MG63 (cell line): ENCODE measurements around the gene AFTPH. TPM values are rescaled to one million over a fixed set of nuclear protein-coding genes. Genes with fewer than 3 reads are reported as not detected.

Experiments used
- DNase-seq: peaks from one replicate; pipeline ENCODE4 v3.0.0-alpha.2; 2020
- H3K27me3 ChIP-seq: fragments of 250-450 bp; sonication (Bioruptor Pico); 2 replicates; pipeline ENCODE4 v1.5.1; 2020; ENCODE audit warnings: mild to moderate bottlenecking, moderate library complexity
- H3K36me3 ChIP-seq: fragments of 250-450 bp; sonication (Bioruptor Pico); 2 replicates; pipeline ENCODE4 v1.5.1; 2020; ENCODE audit warnings: mild to moderate bottlenecking, moderate library complexity
- H3K4me3 ChIP-seq: fragments of 250-450 bp; sonication (Bioruptor Pico); 2 replicates; pipeline ENCODE4 v1.5.1; 2020; ENCODE audit warnings: mild to moderate bottlenecking, moderate library complexity
- H3K9me3 ChIP-seq: fragments of 250-450 bp; sonication (Bioruptor Pico); 2 replicates; pipeline ENCODE4 v1.5.1; 2020; ENCODE audit warnings: mild to moderate bottlenecking, moderate library complexity
- total RNA-seq: library from RNA; depleted of rRNA; stranded (reverse); fragments of >200 nt; shearing (Covaris generic); gene quantifications from 2 replicates; pipeline ENCODE4 v1.2.3, GENCODE V29; 2014; ENCODE audit warnings: low replicate concordance

Gene AFTPH
- total RNA-seq, 1 experiment from 2014 or later = 16.0 TPM

GRCh38 chr2:64626963-64627760 is 103.0 kb downstream of the AFTPH start:
- Histone ChIP-seq H3K4me3 (no peak overlapping the region), H3K27me3 (no peaks in the 10 kb centered on the region), H3K9me3 (no peaks in the 10 kb centered on the region), H3K36me3 (peaks cover 21% of the 10 kb centered on the region)
- DNase-seq = no peak

DNA sequence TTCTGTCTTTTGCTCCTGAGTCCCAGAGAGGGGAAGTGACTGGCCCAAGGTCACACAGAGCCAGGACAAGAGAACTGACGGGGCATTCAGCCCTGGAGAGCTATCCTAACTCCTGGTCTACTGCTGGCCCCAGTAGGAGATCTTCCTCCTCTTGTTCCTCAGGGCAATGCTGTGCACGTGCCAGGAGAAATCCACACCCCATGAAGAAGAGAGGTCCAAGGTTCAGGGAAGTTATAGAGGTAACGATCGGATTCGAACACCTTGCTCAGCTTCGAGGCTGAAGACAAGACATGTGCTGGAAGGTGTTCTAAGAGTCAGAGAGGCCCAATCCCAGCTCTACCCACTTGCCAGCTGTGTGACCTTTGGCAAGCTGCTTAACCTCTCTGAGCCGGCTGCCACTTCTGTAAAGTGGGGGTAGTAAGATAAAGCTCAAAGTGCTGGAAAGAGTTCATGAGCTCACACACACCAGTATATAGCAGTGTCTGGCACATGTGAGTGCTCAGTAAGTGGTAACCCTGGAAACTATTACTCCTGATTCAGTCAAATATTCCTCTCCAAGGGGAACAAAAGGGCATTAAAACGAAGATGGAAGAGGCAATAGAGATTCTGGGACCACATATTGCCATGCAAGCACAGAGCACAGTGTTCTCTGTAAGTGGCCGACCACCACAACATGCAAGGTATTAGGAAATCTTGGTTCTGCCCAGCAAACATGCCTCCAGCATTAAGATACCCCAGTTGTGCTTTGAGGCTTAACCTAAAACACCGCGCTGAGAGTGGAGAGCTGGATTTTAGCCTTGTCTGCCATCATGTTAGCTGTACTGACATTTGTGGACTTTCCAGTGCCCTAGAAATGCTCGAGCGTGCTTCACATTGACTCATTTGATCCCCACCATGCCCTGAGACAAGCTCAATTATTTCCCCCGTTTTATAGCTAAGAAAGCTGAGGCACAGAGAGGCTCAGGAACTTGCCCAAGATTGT is 104.0 kb downstream of the AFTPH start:
- H3K27me3 ChIP-seq = no peaks in the 10 kb centered on the region
- no peak overlapping the region for H3K4me3 ChIP-seq
- no peaks in the 10 kb centered on the region for H3K9me3 ChIP-seq

GRCh38 chr2:64629329-64629781 is 105.2 kb downstream of the AFTPH start:
- DNase-seq = no peak
- H3K36me3 ChIP-seq = peaks cover 41% of the 10 kb centered on the region

More for the DNA sequence above, 104.0 kb downstream of the AFTPH start:
- no peak for DNase-seq
- peaks cover 31% of the 10 kb centered on the region for H3K36me3 ChIP-seq

GRCh38 chr2:64629875-64630274 is 105.7 kb downstream of the AFTPH start:
- no peak overlapping the region for H3K4me3 ChIP-seq
- no peak for DNase-seq
- no peaks in the 10 kb centered on the region for H3K27me3 ChIP-seq
- no peaks in the 10 kb centered on the region for H3K9me3 ChIP-seq
- H3K36me3 ChIP-seq = peaks cover 46% of the 10 kb centered on the region

More at GRCh38 chr2:64629329-64629781, 105.2 kb downstream of the AFTPH start:
- Histone ChIP-seq H3K4me3 (no peak overlapping the region), H3K27me3 (no peaks in the 10 kb centered on the region), H3K9me3 (no peaks in the 10 kb centered on the region)

DNA sequence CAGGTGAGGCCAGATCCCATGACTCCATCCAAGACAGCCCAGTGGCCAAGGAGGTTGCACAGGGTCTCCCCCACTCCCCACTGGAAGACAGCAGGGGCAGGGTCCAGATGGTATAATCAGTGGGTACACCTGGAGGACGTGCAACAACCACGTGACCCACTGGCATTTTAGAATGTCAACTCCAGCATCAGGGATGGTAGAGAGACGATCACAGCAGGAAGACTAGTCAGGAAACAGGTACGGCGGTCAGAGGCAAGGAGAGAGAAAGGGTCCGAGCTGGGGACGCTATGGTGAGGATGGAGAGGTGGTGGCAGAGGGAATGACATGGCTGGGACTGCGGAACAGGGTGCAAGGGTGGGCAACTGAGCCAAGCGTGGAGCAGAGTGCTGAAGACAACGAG is 106.6 kb downstream of the AFTPH start:
- Histone ChIP-seq H3K27me3 (no peaks in the 10 kb centered on the region), H3K4me3 (no peak overlapping the region), H3K36me3 (peaks cover 55% of the 10 kb centered on the region), H3K9me3 (no peaks in the 10 kb centered on the region)
- DNase-seq = no peak

DNA sequence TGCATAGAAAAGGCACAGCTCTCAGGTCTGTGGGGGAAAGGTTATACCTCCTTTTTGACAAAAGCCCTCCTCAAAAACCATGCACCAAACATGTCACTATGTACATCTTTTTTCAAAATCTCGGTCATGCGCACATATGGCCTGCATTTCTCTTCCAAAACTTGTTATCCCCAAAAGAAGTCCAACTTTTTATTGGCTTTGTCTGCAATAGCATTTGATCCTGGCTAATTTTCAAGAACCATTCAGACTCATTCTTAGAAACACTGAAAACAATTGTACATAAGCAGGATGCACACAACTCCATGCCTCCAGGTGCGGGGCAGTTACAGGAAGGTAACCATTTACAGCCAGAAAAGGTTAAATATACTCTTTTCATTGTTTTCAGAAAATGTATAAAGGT is 107.6 kb downstream of the AFTPH start:
- no peaks in the 10 kb centered on the region for H3K9me3 ChIP-seq
- H3K27me3 ChIP-seq = no peaks in the 10 kb centered on the region
- no peak overlapping the region for H3K4me3 ChIP-seq
- H3K36me3 ChIP-seq = peaks cover 65% of the 10 kb centered on the region
- no peak for DNase-seq

DNA sequence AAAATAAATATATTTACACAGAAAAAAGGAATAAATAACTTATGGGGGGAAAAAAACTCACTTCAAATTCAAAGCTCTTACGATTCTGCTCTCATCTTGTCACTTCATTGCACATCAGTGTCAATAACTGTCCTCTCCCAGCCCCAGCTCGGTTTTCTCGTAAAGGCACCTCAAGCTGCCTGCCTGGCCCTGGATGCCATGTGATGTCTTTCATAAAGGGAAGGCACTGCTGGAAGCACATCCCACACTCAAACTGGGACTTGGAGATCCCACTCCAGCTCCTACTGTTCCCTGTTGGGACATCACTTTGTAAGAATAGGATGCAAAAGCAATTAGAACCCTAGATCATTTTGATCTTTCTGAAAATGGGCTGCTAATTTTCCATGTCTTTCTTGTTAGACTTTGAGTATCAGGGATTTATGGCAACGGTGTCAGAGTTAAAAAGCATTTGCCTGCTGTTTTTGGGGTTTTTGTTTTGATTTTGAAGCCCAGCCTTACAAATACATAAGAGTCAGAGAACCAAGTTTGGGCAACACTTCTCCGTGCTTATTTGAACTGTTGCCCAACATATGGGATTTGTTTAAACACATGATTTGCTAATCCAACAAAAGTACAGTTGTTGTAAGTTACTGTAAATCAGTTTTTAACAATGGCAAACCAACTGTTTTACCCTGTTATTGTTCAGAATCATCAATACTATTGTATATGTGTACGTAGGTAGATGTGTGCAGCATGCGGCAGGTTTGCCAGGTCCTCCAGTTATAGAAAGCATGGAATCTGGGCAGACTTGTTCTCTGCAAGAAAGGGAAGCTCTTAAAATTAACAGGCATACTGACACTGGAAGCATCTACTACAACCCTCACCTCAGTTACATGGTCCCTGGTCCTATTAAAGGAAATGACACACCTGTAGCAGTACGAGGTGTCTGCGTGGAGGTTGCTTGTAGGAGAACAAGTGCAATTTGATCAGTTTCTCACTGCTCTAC is 109.0 kb downstream of the AFTPH start:
- Histone ChIP-seq H3K36me3 (peaks cover 75% of the 10 kb centered on the region), H3K27me3 (no peaks in the 10 kb centered on the region), H3K4me3 (no peak overlapping the region), H3K9me3 (no peaks in the 10 kb centered on the region)
- DNase-seq = no peak

- no peaks in the 10 kb centered on the region for H3K27me3 ChIP-seq
- no peaks in the 10 kb centered on the region for H3K9me3 ChIP-seq
- no peak overlapping the region for H3K4me3 ChIP-seq
- no peak for DNase-seq
- H3K36me3 ChIP-seq = peaks cover 80% of the 10 kb centered on the region
These were observed 110.5 kb downstream of the AFTPH start for GRCh38 chr2:64634345-64635267.

DNA sequence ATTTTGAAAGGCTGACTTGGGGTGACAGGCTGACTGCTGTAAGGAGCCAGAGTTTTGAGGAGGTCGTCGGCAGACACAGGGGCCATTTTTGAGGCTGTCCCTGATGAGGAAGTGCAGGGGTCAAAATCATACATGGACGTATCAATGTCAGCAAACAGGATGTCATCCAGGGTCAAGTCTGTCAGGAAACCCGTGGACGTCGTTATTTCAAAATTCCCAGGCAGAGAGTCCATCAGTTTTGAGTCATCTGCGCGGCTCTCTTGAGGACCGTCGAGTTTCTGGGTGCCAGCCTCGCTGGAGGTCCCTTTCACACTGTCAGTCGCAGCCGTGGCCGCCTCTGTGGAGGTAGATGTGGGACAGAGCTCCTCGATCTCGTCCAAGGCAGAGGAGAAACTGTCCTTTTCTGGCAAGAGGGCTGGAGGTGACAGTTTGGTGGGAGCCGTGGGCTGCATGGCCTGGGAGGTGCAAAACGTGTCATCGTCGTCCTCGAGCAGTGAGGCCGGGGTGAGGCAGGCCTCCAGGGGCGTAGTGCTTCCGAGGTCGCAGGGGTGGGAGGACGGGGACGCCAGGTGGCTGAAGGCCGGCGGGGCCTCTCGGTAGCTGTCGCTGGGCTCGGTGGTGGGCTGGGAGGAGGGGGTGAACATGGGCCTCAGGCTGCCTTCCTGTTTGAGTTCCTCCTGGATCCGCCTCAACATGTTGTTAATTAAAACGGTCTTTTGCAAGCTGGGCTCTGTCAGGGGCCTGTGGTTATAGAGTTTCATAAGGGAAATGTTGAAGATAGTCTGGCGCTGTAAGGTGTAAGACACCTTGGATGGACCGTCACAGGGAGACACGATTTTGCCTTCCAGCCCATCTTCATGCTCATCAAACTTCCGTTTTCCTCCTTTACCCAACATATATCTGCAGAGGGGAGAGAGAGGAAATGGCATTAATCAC is 112.1 kb downstream of the AFTPH start:
- H3K27me3 ChIP-seq = no peaks in the 10 kb centered on the region
- H3K4me3 ChIP-seq = no peak overlapping the region
- DNase-seq = no peak
- no peaks in the 10 kb centered on the region for H3K9me3 ChIP-seq
- peaks cover 68% of the 10 kb centered on the region for H3K36me3 ChIP-seq

DNA sequence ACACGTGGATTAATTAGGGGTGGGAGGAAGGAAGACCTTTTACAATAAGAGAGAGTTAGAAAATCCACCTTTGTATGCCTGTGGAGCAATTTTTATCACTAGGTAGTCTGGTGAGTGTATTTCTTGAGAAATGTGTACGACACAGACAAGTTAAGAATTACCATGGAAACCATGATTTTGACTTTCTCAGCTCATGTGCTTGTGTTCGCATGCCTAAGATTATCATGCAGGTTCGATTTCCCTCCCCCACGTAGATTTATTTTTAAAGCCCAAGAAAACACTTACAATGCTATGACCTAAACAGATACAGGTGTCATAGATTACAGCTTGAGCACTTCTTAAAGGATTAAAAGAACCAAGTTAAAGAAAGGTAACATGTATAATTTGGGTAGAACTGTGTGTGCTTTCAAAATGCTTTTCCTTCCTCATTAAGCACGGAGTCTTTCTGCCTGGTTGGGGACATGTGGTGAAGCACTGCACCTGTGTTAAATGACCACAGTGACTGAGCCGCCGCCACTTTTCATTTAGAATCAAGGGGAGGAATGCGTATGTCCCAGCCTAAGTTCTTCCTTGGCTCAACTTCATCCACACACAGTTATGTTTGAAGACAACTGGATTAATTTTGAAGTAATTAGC is 113.0 kb downstream of the AFTPH start:
- Histone ChIP-seq H3K36me3 (peaks cover 66% of the 10 kb centered on the region), H3K27me3 (no peaks in the 10 kb centered on the region)

DNA sequence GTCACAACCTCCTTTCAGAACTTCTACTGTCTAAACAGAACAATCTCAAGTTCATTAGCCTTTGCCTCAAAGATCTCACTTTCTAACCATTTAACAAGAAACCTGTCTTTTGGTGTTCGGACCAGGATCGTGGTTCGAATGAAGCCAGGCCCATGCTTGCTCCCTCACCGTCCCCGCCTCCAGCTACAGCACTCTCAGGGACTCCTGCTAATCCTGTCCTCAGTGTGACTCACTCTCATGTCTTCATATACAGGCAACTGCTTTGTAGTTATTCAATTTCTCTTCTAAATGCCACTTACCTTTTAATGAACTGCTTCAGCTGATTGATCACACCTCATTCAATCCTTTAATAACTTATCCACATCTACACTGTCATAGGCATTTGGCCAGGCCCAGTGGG is 113.8 kb downstream of the AFTPH start:
- Histone ChIP-seq H3K9me3 (no peaks in the 10 kb centered on the region), H3K36me3 (peaks cover 60% of the 10 kb centered on the region), H3K27me3 (no peaks in the 10 kb centered on the region), H3K4me3 (no peak overlapping the region)
- no peak for DNase-seq

More for the DNA sequence above, 113.0 kb downstream of the AFTPH start:
- H3K4me3 ChIP-seq = no peak overlapping the region
- H3K9me3 ChIP-seq = no peaks in the 10 kb centered on the region
- DNase-seq = no peak

GRCh38 chr2:64638502-64639120 is 114.5 kb downstream of the AFTPH start:
- DNase-seq = no peak
- Histone ChIP-seq H3K27me3 (no peaks in the 10 kb centered on the region), H3K36me3 (peaks cover 53% of the 10 kb centered on the region), H3K9me3 (no peaks in the 10 kb centered on the region), H3K4me3 (no peak overlapping the region)

- no peak for DNase-seq
- Histone ChIP-seq H3K36me3 (peaks cover 48% of the 10 kb centered on the region), H3K9me3 (no peaks in the 10 kb centered on the region), H3K4me3 (no peak overlapping the region), H3K27me3 (no peaks in the 10 kb centered on the region)
These were observed 115.6 kb downstream of the AFTPH start for GRCh38 chr2:64639691-64640090.
